Mesenchymal stem cell (in vitro differentiated cells and primary cell): ENCODE data around the gene GMNN.
A peak's percentile ranks its signal among the peaks of the same experiment; 100 is the strongest.

ENCODE experiments used
- DNase-seq: peaks from one replicate; pipeline ENCODE4 v3.0.0-alpha.2; 2013
- H2AFZ ChIP-seq: one replicate; pipeline ENCODE4 v1.6.1; 2013; ENCODE audit warnings: low read depth, mild to moderate bottlenecking, control low read depth, inconsistent platforms, low read length, moderate library complexity
- H2AK5ac ChIP-seq: 2 replicates; pipeline ENCODE4 v1.6.1; 2013; ENCODE audit warnings: low read length, moderate library complexity, mild to moderate bottlenecking, inconsistent platforms; ENCODE audit not compliant: severe bottlenecking
- H2BK120ac ChIP-seq: one replicate; pipeline ENCODE4 v1.6.1; 2013; ENCODE audit warnings: low read depth, mild to moderate bottlenecking, inconsistent platforms, low read length, moderate library complexity
- H2BK12ac ChIP-seq, 2 experiments: one replicate each; pipeline ENCODE4 v1.6.1; 2013; ENCODE audit warnings: inconsistent platforms in 2 of 2, low read length in 2 of 2, mild to moderate bottlenecking in 2 of 2, moderate library complexity in 2 of 2, control low read depth in 1 of 2
- H2BK15ac ChIP-seq: one replicate; pipeline ENCODE4 v1.6.1; 2013; ENCODE audit warnings: mild to moderate bottlenecking, low read depth, inconsistent platforms; ENCODE audit not compliant: poor library complexity, severe bottlenecking
- H2BK5ac ChIP-seq: 2 replicates; pipeline ENCODE4 v1.6.1; 2013; ENCODE audit warnings: low read depth, mild to moderate bottlenecking, low read length, control low read depth, inconsistent platforms; ENCODE audit not compliant: poor library complexity, severe bottlenecking
- H3K14ac ChIP-seq, 2 experiments: one replicate each; pipeline ENCODE4 v1.6.1; 2013; ENCODE audit warnings: inconsistent platforms in 2 of 2, low read length in 2 of 2, control low read depth in 1 of 2, mild to moderate bottlenecking in 1 of 2, moderate library complexity in 1 of 2
- H3K18ac ChIP-seq, 2 experiments: one replicate each; pipeline ENCODE4 v1.6.1; 2013; ENCODE audit warnings: inconsistent platforms in 2 of 2, low read length in 2 of 2, control low read depth in 1 of 2, low read depth in 1 of 2, mild to moderate bottlenecking in 1 of 2
- H3K23ac ChIP-seq, 2 experiments: one replicate each; pipeline ENCODE4 v1.6.1; 2013; ENCODE audit warnings: inconsistent platforms in 2 of 2, low read length in 2 of 2, mild to moderate bottlenecking in 2 of 2, moderate library complexity in 2 of 2, control low read depth in 1 of 2
- H3K27ac ChIP-seq: 2 replicates; pipeline ENCODE4 v1.5.1; 2013; ENCODE audit warnings: mild to moderate bottlenecking, moderate library complexity, low read length, control low read depth, inconsistent platforms; ENCODE audit not compliant: poor library complexity, severe bottlenecking
- H3K27me3 ChIP-seq, 2 experiments: 2 replicates each; pipeline versions ENCODE4 v1.6.1 to v1.7.0; 2013; ENCODE audit warnings: low read length in 2 of 2, mild to moderate bottlenecking in 2 of 2, moderate library complexity in 2 of 2, control low read depth in 1 of 2, inconsistent platforms in 1 of 2; ENCODE audit not compliant: control insufficient read depth in 1 of 2, insufficient read depth in 1 of 2
- H3K36me3 ChIP-seq, 2 experiments: 2 replicates each; pipeline versions ENCODE4 v1.6.1 to v1.7.0; 2013; ENCODE audit warnings: low read length in 2 of 2, control low read depth in 1 of 2, inconsistent platforms in 1 of 2, low read depth in 1 of 2, mild to moderate bottlenecking in 1 of 2; ENCODE audit not compliant: insufficient read depth in 2 of 2, control insufficient read depth in 1 of 2
- H3K4ac ChIP-seq, 2 experiments: one replicate each; pipeline ENCODE4 v1.6.1; 2013; ENCODE audit warnings: inconsistent platforms in 2 of 2, low read length in 2 of 2, mild to moderate bottlenecking in 2 of 2, moderate library complexity in 2 of 2, control low read depth in 1 of 2, low read depth in 1 of 2
- H3K4me1 ChIP-seq: 2 replicates; pipeline ENCODE4 v1.6.1; 2013; ENCODE audit warnings: low read depth, low read length, control low read depth; ENCODE audit not compliant: control insufficient read depth, insufficient read depth
- H3K4me2 ChIP-seq: 2 replicates; pipeline ENCODE4 v1.6.1; 2013; ENCODE audit warnings: low read length, mild to moderate bottlenecking, inconsistent platforms; ENCODE audit not compliant: poor library complexity, severe bottlenecking
- H3K4me3 ChIP-seq, 2 experiments: 2 replicates each; pipeline versions ENCODE4 v1.5.1 to v1.7.0; 2013; ENCODE audit warnings: low read length in 2 of 2, mild to moderate bottlenecking in 2 of 2, control low read depth in 1 of 2, low read depth in 1 of 2; ENCODE audit not compliant: insufficient read depth in 1 of 2
- H3K79me1 ChIP-seq: replicated peaks from 2 replicates; pipeline ENCODE4 v1.6.1; 2013; ENCODE audit warnings: mild to moderate bottlenecking, control low read depth, low read length, inconsistent platforms; ENCODE audit not compliant: poor library complexity, severe bottlenecking
- H3K9ac ChIP-seq: 2 replicates; pipeline ENCODE4 v1.7.0; 2013; ENCODE audit warnings: mild to moderate bottlenecking, low read length, moderate library complexity
- H3K9me3 ChIP-seq: 2 replicates; pipeline ENCODE4 v1.7.0; 2013; ENCODE audit warnings: mild to moderate bottlenecking, low read length; ENCODE audit not compliant: control insufficient read depth
- H4K8ac ChIP-seq: one replicate; pipeline ENCODE4 v1.6.1; 2013; ENCODE audit warnings: inconsistent platforms, mild to moderate bottlenecking, low read length, moderate library complexity
- H4K91ac ChIP-seq: one replicate; pipeline ENCODE4 v1.6.1; 2013; ENCODE audit warnings: mild to moderate bottlenecking, low read length, inconsistent platforms
- WGBS: methylation state at CpG from one replicate; pipeline ENCODE4 v1.1.7; 2013; ENCODE audit warnings: mixed read lengths; 5-methylcytosine and 5-hydroxymethylcytosine counted together

Gene GMNN

GRCh38 chr6:24775520-24776058 lies 852 bp downstream of the GMNN start:
- Histone ChIP-seq H3K27ac (peak overlapping the region; percentile 5), H4K8ac (no peak overlapping the region), H2AFZ (peak overlapping the region; percentile 73), H3K9me3 (no peaks in the 10 kb centered on the region), H3K23ac (peak overlapping the region in 1 of 2 experiments; percentile 34), H4K91ac (no peak overlapping the region), H3K27me3 (no peaks in the 10 kb centered on the region), H3K14ac (no peak overlapping the region), H2BK12ac (no peak overlapping the region), H3K79me1 (no peaks in the 10 kb centered on the region), H3K4me2 (peak overlapping the region; percentile 52), H3K4ac (no peak overlapping the region), H3K9ac (peak overlapping the region; percentile 92), H3K18ac (peak overlapping the region in 1 of 2 experiments; percentile 14), H2BK5ac (no peak overlapping the region), H3K4me1 (peaks cover 6% of the 10 kb centered on the region), H2BK15ac (no peak overlapping the region), H2AK5ac (no peak overlapping the region), H3K4me3 (peak overlapping the region; percentile 100), H3K36me3 (no peaks in the 10 kb centered on the region), H2BK120ac (no peak overlapping the region)
- DNase-seq, result peak; percentile 86
- WGBS, result 5% methylated on average over 20 of the region's 20 CpGs

- Histone ChIP-seq H4K8ac (no peak overlapping the region), H3K79me1 (peaks cover 3% of the 10 kb centered on the region), H3K14ac (no peak overlapping the region), H2BK15ac (no peak overlapping the region), H4K91ac (no peak overlapping the region), H2BK120ac (no peak overlapping the region), H2BK5ac (no peak overlapping the region), H2AFZ (no peak overlapping the region), H3K23ac (no peak overlapping the region), H3K4ac (no peak overlapping the region), H3K9me3 (no peaks in the 10 kb centered on the region), H2BK12ac (no peak overlapping the region), H3K18ac (no peak overlapping the region), H3K27ac (no peak overlapping the region), H3K27me3 (no peaks in the 10 kb centered on the region), H3K4me2 (no peak overlapping the region), H3K36me3 (peaks cover 0 to 7% of the 10 kb centered on the region in 2 experiments), H3K9ac (peak overlapping the region; percentile 92), H3K4me3 (no peak overlapping the region), H2AK5ac (no peak overlapping the region), H3K4me1 (peaks cover 8% of the 10 kb centered on the region)
- DNase-seq, result no peak
- no CpG with 5 or more reads among the region's 1 CpG for WGBS
Observed at GRCh38 chr6:24777227-24777626, 2.5 kb downstream of the GMNN start.

GRCh38 chr6:24778121-24778520 lies 3.4 kb downstream of the GMNN start:
- H3K9me3 ChIP-seq, result no peaks in the 10 kb centered on the region
- no peak overlapping the region for H2BK5ac ChIP-seq
- no peak overlapping the region for H3K4me2 ChIP-seq
- no peak overlapping the region for H4K91ac ChIP-seq
- no peak overlapping the region for H2BK120ac ChIP-seq
- H2BK12ac ChIP-seq, result no peak overlapping the region
- DNase-seq, result no peak
- H3K18ac ChIP-seq, result no peak overlapping the region
- peaks cover 6% of the 10 kb centered on the region for H3K79me1 ChIP-seq
- peaks cover 0 to 16% of the 10 kb centered on the region in 2 experiments for H3K36me3 ChIP-seq
- H4K8ac ChIP-seq, result no peak overlapping the region
- no peaks in the 10 kb centered on the region for H3K27me3 ChIP-seq
- no peak overlapping the region for H3K14ac ChIP-seq
- H3K4me1 ChIP-seq, result peaks cover 8% of the 10 kb centered on the region
- no peak overlapping the region for H2AFZ ChIP-seq
- 94% methylated on average over 1 of the region's 1 CpG for WGBS
- H2BK15ac ChIP-seq, result no peak overlapping the region
- no peak overlapping the region for H3K9ac ChIP-seq
- H3K4me3 ChIP-seq, result no peak overlapping the region
- no peak overlapping the region for H3K23ac ChIP-seq
- peak overlapping the region; percentile 8 for H3K27ac ChIP-seq
- no peak overlapping the region for H2AK5ac ChIP-seq
- no peak overlapping the region for H3K4ac ChIP-seq

- Histone ChIP-seq H2AFZ (no peak overlapping the region), H3K4me3 (no peak overlapping the region), H3K4ac (no peak overlapping the region), H4K91ac (no peak overlapping the region), H3K4me1 (peaks cover 8% of the 10 kb centered on the region), H3K23ac (no peak overlapping the region), H3K9ac (no peak overlapping the region), H2BK12ac (no peak overlapping the region), H3K14ac (no peak overlapping the region), H2BK15ac (no peak overlapping the region), H2AK5ac (no peak overlapping the region), H3K18ac (no peak overlapping the region), H3K27me3 (no peaks in the 10 kb centered on the region), H3K27ac (no peak overlapping the region), H3K4me2 (no peak overlapping the region), H3K79me1 (peaks cover 6% of the 10 kb centered on the region), H2BK120ac (no peak overlapping the region), H3K9me3 (no peaks in the 10 kb centered on the region), H2BK5ac (no peak overlapping the region), H4K8ac (no peak overlapping the region), H3K36me3 (peaks cover 0 to 20% of the 10 kb centered on the region in 2 experiments)
- DNase-seq, result no peak
Observed at GRCh38 chr6:24778878-24779277, 4.1 kb downstream of the GMNN start.
